Activated CD4-positive, alpha-beta memory T cell treated with anti-CD3 and anti-CD28 coated beads, Interleukin-2, amount 10 ng/mL, durations not matched to agents 7 days and 5 days (primary cell): Measurements from ENCODE around the gene DOLK. TPM values are rescaled to one million over a fixed set of nuclear protein-coding genes. Genes with fewer than 3 reads are reported as not detected.
"Not testable (repeated sequence)": the region's sequence is repeated elsewhere in the genome, so short reads cannot be mapped to it uniquely, and the experiment has no call there.

ENCODE experiments used
- CTCF ChIA-PET: fragments of 350-600 bp; sonication (Branson Sonifier 250); formaldehyde crosslinking; loops from one replicate; lab custom pipeline; 2021; ENCODE audit warnings: antibody characterized with exemption, inconsistent platforms; lab: Charles Lee
- POLR2A ChIA-PET: fragments of 350-600 bp; sonication (Branson Sonifier 250); formaldehyde crosslinking; loops from one replicate; lab custom pipeline; 2021; ENCODE audit warnings: antibody characterized with exemption; lab: Charles Lee
- DNase-seq: peaks from one replicate; pipeline ENCODE4 v3.0.0-alpha.2; 2020
- H3K27ac Mint-ChIP-seq: one replicate; pipeline ENCODE4 v1.8.0; 2021; ENCODE audit warnings: mild to moderate bottlenecking, mixed read lengths
- H3K27me3 Mint-ChIP-seq: one replicate; pipeline ENCODE4 v1.8.0; 2021; ENCODE audit warnings: mixed read lengths
- H3K36me3 Mint-ChIP-seq: one replicate; pipeline ENCODE4 v1.8.0; 2021; ENCODE audit warnings: low read depth, mixed read lengths
- H3K4me1 Mint-ChIP-seq: one replicate; pipeline ENCODE4 v1.8.0; 2021; ENCODE audit warnings: mixed read lengths
- H3K4me3 Mint-ChIP-seq: one replicate; pipeline ENCODE4 v1.8.0; 2021; ENCODE audit warnings: mild to moderate bottlenecking, mixed read lengths
- H3K9me3 Mint-ChIP-seq: one replicate; pipeline ENCODE4 v1.8.0; 2021; ENCODE audit warnings: mixed read lengths
- total RNA-seq, 2 experiments: library from RNA; stranded (reverse); gene quantifications; one replicate each; pipeline ENCODE4 v1.2.3, GENCODE V29; 2021

DOLK gene
- total RNA-seq: 1 to 10 TPM; 7.0 TPM

DNA sequence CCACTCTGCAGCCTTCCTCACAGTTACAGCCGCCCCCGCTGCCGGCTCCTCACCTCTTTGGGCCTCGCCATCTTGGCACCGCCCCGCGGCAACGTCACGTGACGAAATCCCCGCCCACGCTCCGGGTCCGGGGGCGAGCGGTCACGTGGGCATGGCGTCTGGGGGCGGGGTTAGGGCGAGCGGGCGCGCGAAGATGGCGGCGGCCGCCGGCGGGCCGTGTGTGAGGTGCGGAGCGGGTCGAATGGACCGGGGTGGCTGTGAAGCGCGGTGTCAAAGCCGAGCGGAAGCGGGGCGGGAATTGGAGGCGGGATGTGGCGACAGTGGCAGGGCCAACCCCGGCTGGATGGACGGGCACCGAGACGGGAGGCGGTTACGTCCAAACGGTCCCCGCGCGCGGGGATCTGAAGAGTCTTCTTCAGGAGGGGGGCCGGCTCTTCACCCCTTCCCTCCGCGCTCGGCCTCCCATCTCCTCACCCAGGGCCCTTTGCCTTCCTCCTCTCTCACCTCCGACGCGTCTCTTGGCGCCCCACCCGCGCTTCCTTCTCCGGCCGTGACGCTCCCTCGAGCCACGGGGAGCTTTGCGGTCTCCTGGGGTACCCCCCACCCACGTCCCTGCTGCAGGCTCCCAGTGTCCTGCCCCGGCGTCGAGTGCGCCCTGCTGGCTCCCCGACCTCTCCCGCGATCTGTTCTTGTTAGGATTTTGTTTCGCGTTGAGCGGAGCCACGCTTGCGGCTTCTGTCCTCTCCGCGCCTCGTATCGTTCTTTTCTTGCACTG lies at the start of gene DOLK, which contains the start of gene NUP188:
TSS of gene DOLK (minus strand) at position 77 of the 775 bp plus-strand sequence. CDS start 300 bp downstream, outside the sequence.
TSS of gene NUP188 (plus strand) at position 173 of the 775 bp plus-strand sequence. CDS start at position 194, 21 bp downstream.
- Mint-ChIP-seq H3K4me1 (peaks cover 36% of the 10 kb centered on the region), H3K36me3 (peaks cover 19% of the 10 kb centered on the region), H3K9me3 (no peaks in the 10 kb centered on the region), H3K4me3 (peak within 1 kb of the TSS; percentile 79), H3K27ac (peak within 1 kb of the TSS; percentile 84), H3K27me3 (no peaks in the 10 kb centered on the region)
- ChIA-PET POLR2A (interaction anchor here (0.6 to 1.4 kb wide), 8 partner anchors 9 to 258 kb away, joined by 3 to 4 read pairs (median 3); partner anchors contain the start of genes DOLPP1 and ZDHHC12), CTCF (interaction anchor here (0.6 to 1.5 kb wide), 4 partner anchors 20 to 223 kb away, joined by 3 to 5 read pairs (median 3); partner anchors contain the start of genes ENDOG, SH3GLB2 and ZDHHC12)
- peak; percentile 98 for DNase-seq

DNA sequence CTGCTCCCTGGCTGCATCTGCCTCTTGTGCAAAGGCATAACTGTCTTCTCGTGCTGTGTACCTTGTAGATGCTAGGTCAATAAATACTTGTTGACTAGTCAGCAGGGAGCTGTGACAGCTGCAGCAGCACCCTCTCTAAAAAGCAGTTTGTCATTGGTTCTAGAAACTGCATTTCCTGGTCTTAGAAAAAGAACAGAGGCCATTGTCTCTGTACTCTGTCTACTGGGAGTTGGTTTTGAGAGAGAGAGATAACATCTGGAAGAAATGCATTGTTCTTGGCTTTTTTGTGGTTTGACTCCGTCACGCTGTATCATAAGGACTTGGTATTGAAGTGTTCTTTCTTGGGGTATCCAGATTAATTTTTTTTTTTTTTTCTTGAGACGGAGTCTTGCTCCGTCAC lies 48.4 kb upstream of the DOLK start:
- H3K4me1 Mint-ChIP-seq: peaks cover 12% of the 10 kb centered on the region
- no peak overlapping the region for H3K4me3 Mint-ChIP-seq
- ChIA-PET CTCF (no interaction called here), POLR2A (interaction anchor here (1.9 kb wide), 1 partner anchor 13 kb away, joined by 4 read pairs; no protein-coding TSS in a partner anchor)
- H3K36me3 Mint-ChIP-seq: peaks cover 62% of the 10 kb centered on the region
- no peaks in the 10 kb centered on the region for H3K9me3 Mint-ChIP-seq
- DNase-seq: no peak
- H3K27ac Mint-ChIP-seq: no peak overlapping the region
- no peaks in the 10 kb centered on the region for H3K27me3 Mint-ChIP-seq

DNA sequence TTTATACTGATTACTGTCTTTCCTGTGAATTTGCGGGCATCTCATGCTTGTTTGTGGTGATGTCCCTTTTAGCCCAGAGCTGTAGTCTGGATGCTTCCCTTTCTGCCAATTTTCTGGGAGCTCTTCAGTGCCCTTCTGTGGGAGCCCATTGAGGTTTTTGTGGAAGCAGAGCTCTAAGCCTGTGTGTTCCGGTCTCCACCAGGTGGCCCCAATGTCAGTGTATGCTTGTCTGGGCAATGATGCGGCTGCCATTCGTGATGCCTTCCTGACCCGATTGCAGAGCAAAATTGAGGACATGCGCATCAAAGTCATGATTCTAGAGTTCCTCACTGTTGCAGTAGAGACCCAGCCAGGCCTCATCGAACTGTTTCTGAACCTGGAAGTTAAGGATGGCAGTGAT lies 45.6 kb upstream of the DOLK start:
- Mint-ChIP-seq H3K9me3 (no peaks in the 10 kb centered on the region), H3K36me3 (peaks cover 57% of the 10 kb centered on the region), H3K27me3 (no peaks in the 10 kb centered on the region), H3K4me3 (no peak overlapping the region), H3K27ac (no peak overlapping the region), H3K4me1 (peaks cover 3% of the 10 kb centered on the region)
- DNase-seq: no peak
- POLR2A ChIA-PET: no interaction called here
- CTCF ChIA-PET: interaction anchor here (0.7 kb wide), 1 partner anchor 45 kb away, joined by 3 read pairs; no protein-coding TSS in a partner anchor

- no peaks in the 10 kb centered on the region for H3K27me3 Mint-ChIP-seq
- H3K27ac Mint-ChIP-seq: no peak overlapping the region
- no peak for DNase-seq
- no peak overlapping the region for H3K4me3 Mint-ChIP-seq
- CTCF ChIA-PET: interaction anchor here (0.7 kb wide), 1 partner anchor 20 kb away, joined by 4 read pairs; no protein-coding TSS in a partner anchor
- no peaks in the 10 kb centered on the region for H3K9me3 Mint-ChIP-seq
- POLR2A ChIA-PET: no interaction called here
- peaks cover 55% of the 10 kb centered on the region for H3K36me3 Mint-ChIP-seq
- no peaks in the 10 kb centered on the region for H3K4me1 Mint-ChIP-seq
Observed at GRCh38 chr9:128987805-128988204, 40.4 kb upstream of the DOLK start.

DNA sequence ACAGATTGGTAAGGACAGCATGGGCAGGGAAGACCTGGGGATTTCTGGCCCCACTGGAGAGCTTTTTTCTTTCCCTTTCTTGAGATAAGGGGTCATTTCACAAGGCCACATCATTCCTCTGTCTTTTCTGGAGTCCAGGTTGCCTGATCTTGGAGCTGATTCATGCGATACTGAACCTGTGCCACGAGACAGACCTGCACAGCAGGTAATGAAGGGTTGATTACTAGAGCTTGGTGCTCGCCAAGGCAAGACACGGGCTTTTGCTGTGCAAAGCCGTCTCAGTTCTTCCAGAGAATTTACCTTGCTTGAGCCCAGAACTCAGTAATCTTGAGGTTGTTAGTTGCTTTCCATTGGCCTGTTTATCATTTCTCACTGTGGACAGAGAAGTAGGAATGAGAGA lies 39.3 kb upstream of the DOLK start:
- POLR2A ChIA-PET: no interaction called here
- no peak overlapping the region for H3K27ac Mint-ChIP-seq
- no peak overlapping the region for H3K4me3 Mint-ChIP-seq
- CTCF ChIA-PET: no interaction called here
- H3K27me3 Mint-ChIP-seq: no peaks in the 10 kb centered on the region
- H3K4me1 Mint-ChIP-seq: no peaks in the 10 kb centered on the region
- H3K9me3 Mint-ChIP-seq: no peaks in the 10 kb centered on the region
- peaks cover 60% of the 10 kb centered on the region for H3K36me3 Mint-ChIP-seq
- no peak for DNase-seq

DNA sequence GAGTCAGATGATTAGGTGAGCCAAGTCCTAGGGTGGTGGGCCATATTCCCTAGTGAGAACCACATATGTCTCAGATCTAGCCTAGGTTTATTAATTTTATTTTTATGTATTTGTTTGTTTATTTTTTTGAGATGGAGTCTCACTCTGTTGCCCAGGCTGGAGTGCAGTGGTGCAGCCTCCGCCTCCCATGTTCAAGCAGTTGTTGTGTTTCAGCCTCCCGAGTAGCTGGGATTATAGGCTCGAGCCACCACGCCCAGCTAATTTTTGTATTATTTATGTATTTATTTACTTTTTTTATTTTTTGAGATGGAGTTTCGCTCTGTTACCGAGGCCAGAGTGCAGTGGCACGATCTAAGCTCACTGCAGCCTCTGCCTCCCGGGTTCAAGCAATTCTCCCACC lies 36.1 kb upstream of the DOLK start:
- H3K36me3 Mint-ChIP-seq: peaks cover 81% of the 10 kb centered on the region
- CTCF ChIA-PET: no interaction called here
- no peak overlapping the region for H3K4me3 Mint-ChIP-seq
- H3K9me3 Mint-ChIP-seq: no peaks in the 10 kb centered on the region
- POLR2A ChIA-PET: no interaction called here
- no peaks in the 10 kb centered on the region for H3K4me1 Mint-ChIP-seq
- no peak overlapping the region for H3K27ac Mint-ChIP-seq
- DNase-seq: no peak
- H3K27me3 Mint-ChIP-seq: no peaks in the 10 kb centered on the region

- DNase-seq: no peak
- no peaks in the 10 kb centered on the region for H3K9me3 Mint-ChIP-seq
- ChIA-PET POLR2A (no interaction called here), CTCF (no interaction called here)
- H3K36me3 Mint-ChIP-seq: peaks cover 66% of the 10 kb centered on the region
- H3K4me3 Mint-ChIP-seq: no peak overlapping the region
- no peak overlapping the region for H3K27ac Mint-ChIP-seq
- H3K27me3 Mint-ChIP-seq: no peaks in the 10 kb centered on the region
- no peaks in the 10 kb centered on the region for H3K4me1 Mint-ChIP-seq
Observed at GRCh38 chr9:128979111-128979510, 31.7 kb upstream of the DOLK start.

- H3K27ac Mint-ChIP-seq: no peak overlapping the region
- H3K9me3 Mint-ChIP-seq: no peaks in the 10 kb centered on the region
- ChIA-PET CTCF (no interaction called here), POLR2A (no interaction called here)
- DNase-seq: no peak
- peaks cover 66% of the 10 kb centered on the region for H3K36me3 Mint-ChIP-seq
- H3K4me1 Mint-ChIP-seq: no peaks in the 10 kb centered on the region
- H3K27me3 Mint-ChIP-seq: no peaks in the 10 kb centered on the region
- no peak overlapping the region for H3K4me3 Mint-ChIP-seq
Observed at GRCh38 chr9:128972956-128973355, 25.6 kb upstream of the DOLK start.

GRCh38 chr9:128969491-128969890 lies 22.1 kb upstream of the DOLK start:
- H3K9me3 Mint-ChIP-seq: no peaks in the 10 kb centered on the region
- no peak overlapping the region for H3K4me3 Mint-ChIP-seq
- ChIA-PET POLR2A (interaction anchor here (0.7 kb wide), 1 partner anchor 339 kb away, joined by 3 read pairs; no protein-coding TSS in a partner anchor), CTCF (no interaction called here)
- H3K27me3 Mint-ChIP-seq: no peaks in the 10 kb centered on the region
- H3K27ac Mint-ChIP-seq: no peak overlapping the region
- H3K36me3 Mint-ChIP-seq: peaks cover 57% of the 10 kb centered on the region
- DNase-seq: no peak
- no peaks in the 10 kb centered on the region for H3K4me1 Mint-ChIP-seq

GRCh38 chr9:128961403-128961802 lies 14.0 kb upstream of the DOLK start:
- CTCF ChIA-PET, DNase-seq, H3K27me3 Mint-ChIP-seq, H3K4me3 Mint-ChIP-seq, H3K27ac Mint-ChIP-seq, H3K4me1 Mint-ChIP-seq, H3K9me3 Mint-ChIP-seq: not testable (repeated sequence)
- H3K36me3 Mint-ChIP-seq: peaks cover 42% of the 10 kb centered on the region
- POLR2A ChIA-PET: interaction anchor here (0.7 kb wide), 1 partner anchor 59 kb away, joined by 3 read pairs; no protein-coding TSS in a partner anchor

GRCh38 chr9:128947277-128947526 lies 201 bp downstream of the DOLK start:
- peak overlapping the region; percentile 84 for H3K27ac Mint-ChIP-seq
- H3K36me3 Mint-ChIP-seq: peaks cover 16% of the 10 kb centered on the region
- ChIA-PET CTCF (no interaction called here), POLR2A (interaction anchor here (0.6 kb wide), 1 partner anchor 29 kb away, joined by 3 read pairs; no protein-coding TSS in a partner anchor)
- H3K27me3 Mint-ChIP-seq: no peaks in the 10 kb centered on the region
- peak overlapping the region; percentile 79 for H3K4me3 Mint-ChIP-seq
- peaks cover 35% of the 10 kb centered on the region for H3K4me1 Mint-ChIP-seq
- no peak for DNase-seq
- H3K9me3 Mint-ChIP-seq: no peaks in the 10 kb centered on the region

GRCh38 chr9:128946571-128947276 lies 679 bp downstream of the DOLK start:
- peak; percentile 18 for DNase-seq
- ChIA-PET CTCF (no interaction called here), POLR2A (interaction anchor here (1.2 kb wide), 1 partner anchor 8 kb away, joined by 3 read pairs; no protein-coding TSS in a partner anchor)
- H3K4me3 Mint-ChIP-seq: peak overlapping the region; percentile 79
- peak overlapping the region; percentile 84 for H3K27ac Mint-ChIP-seq
- no peaks in the 10 kb centered on the region for H3K9me3 Mint-ChIP-seq
- peaks cover 16% of the 10 kb centered on the region for H3K36me3 Mint-ChIP-seq
- H3K4me1 Mint-ChIP-seq: peaks cover 35% of the 10 kb centered on the region
- H3K27me3 Mint-ChIP-seq: no peaks in the 10 kb centered on the region
